ENCODE data around the gene GPS2.
"Not testable (repeated sequence)": the region's sequence is repeated elsewhere in the genome, so short reads cannot be mapped to it uniquely, and the experiment has no call there.

- TF ChIP-seq, protein P1, sequence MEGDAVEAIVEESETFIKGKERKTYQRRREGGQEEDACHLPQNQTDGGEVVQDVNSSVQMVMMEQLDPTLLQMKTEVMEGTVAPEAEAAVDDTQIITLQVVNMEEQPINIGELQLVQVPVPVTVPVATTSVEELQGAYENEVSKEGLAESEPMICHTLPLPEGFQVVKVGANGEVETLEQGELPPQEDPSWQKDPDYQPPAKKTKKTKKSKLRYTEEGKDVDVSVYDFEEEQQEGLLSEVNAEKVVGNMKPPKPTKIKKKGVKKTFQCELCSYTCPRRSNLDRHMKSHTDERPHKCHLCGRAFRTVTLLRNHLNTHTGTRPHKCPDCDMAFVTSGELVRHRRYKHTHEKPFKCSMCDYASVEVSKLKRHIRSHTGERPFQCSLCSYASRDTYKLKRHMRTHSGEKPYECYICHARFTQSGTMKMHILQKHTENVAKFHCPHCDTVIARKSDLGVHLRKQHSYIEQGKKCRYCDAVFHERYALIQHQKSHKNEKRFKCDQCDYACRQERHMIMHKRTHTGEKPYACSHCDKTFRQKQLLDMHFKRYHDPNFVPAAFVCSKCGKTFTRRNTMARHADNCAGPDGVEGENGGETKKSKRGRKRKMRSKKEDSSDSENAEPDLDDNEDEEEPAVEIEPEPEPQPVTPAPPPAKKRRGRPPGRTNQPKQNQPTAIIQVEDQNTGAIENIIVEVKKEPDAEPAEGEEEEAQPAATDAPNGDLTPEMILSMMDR (IDR thresholded peaks at IDR 0.05 in 8 of 11, conservative IDR thresholded peaks at IDR 0.05 in 3 of 11): not testable (repeated sequence)
- TF ChIP-seq POLR2A (IDR thresholded peaks at IDR 0.05): not testable (repeated sequence)
Observed at GRCh38 chr17:7332600-7333069, 17.5 kb upstream of the GPS2 start.

Measured in spleen (tissue), 7 donors.